ENCODE results near the gene TCP11L1.
"Not testable (repeated sequence)": the region's sequence is repeated elsewhere in the genome, so short reads cannot be mapped to it uniquely, and the experiment has no call there.

TCP11L1 gene

DNA sequence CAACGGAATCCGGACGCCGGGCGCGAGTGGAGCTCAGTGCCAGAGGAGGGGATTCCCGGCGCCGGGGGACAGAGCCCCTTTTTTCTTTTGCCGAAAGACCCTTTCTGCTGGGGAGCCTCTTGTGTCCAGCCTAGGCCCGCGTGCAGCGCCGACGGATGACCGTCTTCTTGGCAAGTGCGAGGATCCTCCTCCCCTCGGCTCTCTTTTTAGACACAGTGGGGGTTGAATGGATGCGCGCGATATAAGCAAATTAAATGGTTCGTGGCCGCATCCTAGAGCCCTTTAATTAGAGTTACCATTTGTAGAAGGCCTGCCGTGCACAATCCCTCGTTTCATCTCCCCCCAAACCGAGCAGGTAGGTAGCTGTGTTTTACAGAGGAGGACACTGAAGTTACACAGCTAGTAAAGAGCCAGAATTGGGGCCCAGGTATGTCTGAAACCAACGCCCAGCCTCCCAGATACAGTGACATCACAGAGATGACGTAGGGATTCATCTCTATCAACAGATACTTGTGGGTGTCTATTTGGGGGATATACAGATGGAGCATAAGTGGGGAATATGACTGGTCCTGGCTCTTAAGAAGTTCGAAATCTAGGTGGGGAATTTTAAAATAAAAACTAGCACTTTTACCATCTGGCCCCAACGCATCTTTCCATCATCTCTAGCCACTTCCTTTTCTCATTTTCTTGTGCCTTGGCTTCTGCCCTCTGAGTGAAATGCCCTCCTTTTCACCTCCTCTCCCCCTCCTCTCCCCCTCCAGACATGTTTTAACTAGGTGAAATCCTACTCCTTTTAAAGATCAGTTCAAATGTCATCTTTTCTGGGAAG lies 875 bp downstream of the TCP11L1 start:
- TF ChIP-seq FOXP2 (optimal IDR thresholded peaks at IDR 0.05; ENCODE audit: control extremely low read depth, extremely low read length, insufficient read depth) = no peak
- no peak for TF ChIP-seq POLR2AphosphoS5 (IDR thresholded peaks at IDR 0.05; ENCODE audit: borderline replicate concordance, low read depth, low read length)
- peak overlapping the region; percentile 34 for H3K27ac ChIP-seq
- H3K9me3 ChIP-seq (ENCODE audit: low read depth, low read length) = no peaks in the 10 kb centered on the region
- DNase-seq (ENCODE audit: low read depth, low spot score) = no peak
- H3K9ac ChIP-seq (ENCODE audit: insufficient read length) = peak overlapping the region; percentile 97
- H3K4me3 ChIP-seq = peak overlapping the region; percentile 94
- H3K36me3 ChIP-seq (ENCODE audit: insufficient read depth, low read length) = peaks cover 7% of the 10 kb centered on the region; the same call in 1 of the 2 replicates

DNA sequence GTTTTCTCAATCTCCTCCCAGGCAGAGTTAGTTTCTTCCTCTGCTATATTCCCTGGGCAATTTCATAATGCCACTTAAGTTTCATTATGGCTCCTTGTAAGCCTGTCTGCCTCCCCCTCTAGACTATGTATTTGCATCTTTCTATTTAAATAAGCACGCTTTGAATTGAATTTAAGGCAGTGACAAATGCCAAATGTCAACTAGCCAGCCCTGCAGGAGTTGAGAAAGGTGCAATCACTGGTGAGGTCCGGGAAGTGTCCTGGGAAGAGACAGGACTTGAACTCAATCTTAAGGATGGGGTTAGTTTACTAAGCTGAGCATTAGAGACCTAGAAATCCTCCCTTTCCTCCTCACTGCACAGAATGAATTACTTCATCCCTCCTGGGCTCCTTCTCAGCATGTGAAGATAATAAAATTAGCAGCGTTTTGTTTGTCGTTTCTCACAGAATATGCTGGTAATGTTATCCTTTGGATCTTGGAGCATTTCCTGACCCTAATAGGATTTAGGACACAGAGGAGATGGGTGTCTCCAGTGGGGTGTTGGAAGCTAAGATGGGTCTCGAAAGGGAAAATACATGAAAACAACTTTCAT lies 1.6 kb downstream of the TCP11L1 start:
- Histone ChIP-seq H3K4me3 (peak overlapping the region; percentile 94), H3K9ac (ENCODE audit: insufficient read length) (no peak overlapping the region), H3K9me3 (ENCODE audit: low read depth, low read length) (no peaks in the 10 kb centered on the region), H3K27ac (peak overlapping the region; percentile 34), H3K36me3 (ENCODE audit: insufficient read depth, low read length) (peaks cover 10% of the 10 kb centered on the region; the same call in 1 of the 2 replicates)
- no peak for DNase-seq (ENCODE audit: low read depth, low spot score)
- TF ChIP-seq FOXP2 (optimal IDR thresholded peaks at IDR 0.05; ENCODE audit: control extremely low read depth, extremely low read length, insufficient read depth) (no peak), POLR2AphosphoS5 (IDR thresholded peaks at IDR 0.05; ENCODE audit: borderline replicate concordance, low read depth, low read length) (no peak), EZH2 (IDR thresholded peaks at IDR 0.05) (no peak)

DNA sequence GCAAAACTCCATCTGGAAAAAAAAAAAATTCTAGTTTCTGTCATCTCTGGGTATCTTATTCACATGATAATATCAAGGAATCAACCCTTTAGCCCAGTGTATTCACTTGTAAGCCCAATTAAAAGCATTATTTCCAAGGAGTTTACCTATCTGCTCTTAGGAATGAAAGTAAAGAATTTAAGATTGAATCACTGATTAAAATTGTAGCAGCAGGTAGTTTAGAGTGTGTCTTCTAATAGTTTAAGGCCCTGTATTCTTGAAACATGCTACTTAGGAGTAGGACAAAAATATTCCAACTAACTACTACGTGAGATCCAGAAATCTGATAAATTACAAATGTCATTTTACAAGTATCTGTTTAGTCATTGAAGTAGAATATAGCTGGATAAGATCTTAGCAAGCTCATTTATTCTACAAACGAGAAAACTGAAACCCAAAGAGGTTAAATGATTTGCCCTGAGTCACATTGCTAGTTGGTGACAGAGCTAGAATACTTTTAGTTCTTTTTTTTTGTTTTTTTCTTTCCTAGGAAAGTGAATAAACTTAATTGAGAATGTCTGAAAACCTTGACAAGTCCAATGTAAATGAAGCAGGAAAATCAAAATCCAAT lies 4.0 kb downstream of the TCP11L1 start:
- Histone ChIP-seq H3K9me3 (ENCODE audit: low read depth, low read length) (no peaks in the 10 kb centered on the region), H3K9ac (ENCODE audit: insufficient read length) (no peak overlapping the region), H3K27ac (peak overlapping the region; percentile 81), H3K4me3 (no peak overlapping the region), H3K36me3 (ENCODE audit: insufficient read depth, low read length) (peaks cover 10% of the 10 kb centered on the region; the same call in 1 of the 2 replicates)
- no peak for DNase-seq (ENCODE audit: low read depth, low spot score)
- TF ChIP-seq POLR2AphosphoS5 (IDR thresholded peaks at IDR 0.05; ENCODE audit: borderline replicate concordance, low read depth, low read length) (no peak), FOXP2 (optimal IDR thresholded peaks at IDR 0.05; ENCODE audit: control extremely low read depth, extremely low read length, insufficient read depth) (no peak), EZH2 (IDR thresholded peaks at IDR 0.05) (no peak)

DNA sequence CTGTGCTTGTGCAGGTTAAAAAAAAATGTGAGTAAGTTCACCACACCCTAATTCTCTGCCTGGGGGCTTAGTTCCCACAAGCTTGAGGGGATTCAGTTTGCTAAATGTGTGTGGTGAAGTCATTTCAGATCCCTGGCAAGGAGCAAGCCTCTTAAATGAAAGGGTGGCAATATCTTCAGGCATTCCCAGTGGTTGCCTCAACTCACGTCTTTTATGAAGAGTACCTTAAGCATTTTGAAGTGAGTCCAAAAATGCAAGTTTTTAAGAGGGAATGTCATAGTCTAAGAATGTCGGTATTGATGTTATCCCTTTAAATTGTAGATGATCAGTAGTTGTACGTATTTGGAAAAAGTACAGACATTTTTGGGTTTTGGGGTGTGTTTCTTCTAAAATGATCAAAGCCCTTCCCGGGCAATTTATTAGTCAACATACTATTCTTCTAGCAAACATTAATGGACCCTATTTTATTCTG lies 4.9 kb downstream of the TCP11L1 start:
- no peak for DNase-seq (ENCODE audit: low read depth, low spot score)
- peak overlapping the region; percentile 32 for H3K9ac ChIP-seq (ENCODE audit: insufficient read length)
- H3K9me3 ChIP-seq (ENCODE audit: low read depth, low read length) = no peaks in the 10 kb centered on the region
- peak overlapping the region; percentile 81 for H3K27ac ChIP-seq
- H3K4me3 ChIP-seq = peak overlapping the region; percentile 27
- TF ChIP-seq POLR2AphosphoS5 (IDR thresholded peaks at IDR 0.05; ENCODE audit: borderline replicate concordance, low read depth, low read length) (no peak), FOXP2 (optimal IDR thresholded peaks at IDR 0.05; ENCODE audit: control extremely low read depth, extremely low read length, insufficient read depth) (no peak), EZH2 (IDR thresholded peaks at IDR 0.05) (no peak)
- peaks cover 10% of the 10 kb centered on the region; the same call in 1 of the 2 replicates for H3K36me3 ChIP-seq (ENCODE audit: insufficient read depth, low read length)

DNA sequence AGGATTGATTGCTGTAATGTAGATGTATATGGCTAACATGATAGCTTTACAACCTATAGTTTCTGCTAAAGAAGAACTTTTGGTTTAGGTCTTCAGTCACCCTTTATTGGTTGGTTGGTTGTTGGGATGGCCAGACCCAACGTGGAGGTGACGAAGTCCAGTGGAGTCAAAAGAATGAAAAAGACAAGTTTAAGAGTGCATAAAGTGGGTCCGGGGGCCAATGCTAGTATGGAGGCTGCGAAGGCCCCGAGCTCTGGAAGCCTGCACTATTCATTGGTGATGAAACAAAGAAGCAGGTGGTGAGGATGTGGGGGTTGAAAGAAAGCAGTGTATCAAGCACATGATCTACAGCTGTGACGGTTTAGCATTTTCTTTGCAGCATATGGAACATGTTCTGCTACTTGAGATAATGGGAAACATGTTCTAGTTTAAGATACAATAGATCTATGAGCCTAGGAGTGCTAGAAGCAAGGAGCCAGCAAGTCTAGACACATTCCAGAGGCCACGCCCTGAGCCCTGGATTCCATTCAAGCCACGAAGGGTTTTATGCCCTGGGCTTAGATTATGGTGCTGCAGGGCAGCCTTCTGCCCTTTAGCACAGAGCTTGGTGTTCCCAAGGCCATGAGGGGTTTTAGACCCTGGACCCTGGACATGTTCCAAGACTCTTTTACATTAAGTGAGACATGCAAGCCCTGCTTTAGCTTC lies 6.3 kb downstream of the TCP11L1 start:
- Histone ChIP-seq H3K9me3 (ENCODE audit: low read depth, low read length) (no peaks in the 10 kb centered on the region), H3K9ac (ENCODE audit: insufficient read length) (no peak overlapping the region), H3K36me3 (ENCODE audit: insufficient read depth, low read length) (peaks cover 10% of the 10 kb centered on the region; the same call in 1 of the 2 replicates), H3K27ac (peak overlapping the region; percentile 93), H3K4me3 (peak overlapping the region; percentile 40)
- TF ChIP-seq EZH2 (IDR thresholded peaks at IDR 0.05) (no peak), FOXP2 (optimal IDR thresholded peaks at IDR 0.05; ENCODE audit: control extremely low read depth, extremely low read length, insufficient read depth) (no peak)
- no peak for DNase-seq (ENCODE audit: low read depth, low spot score)

DNA sequence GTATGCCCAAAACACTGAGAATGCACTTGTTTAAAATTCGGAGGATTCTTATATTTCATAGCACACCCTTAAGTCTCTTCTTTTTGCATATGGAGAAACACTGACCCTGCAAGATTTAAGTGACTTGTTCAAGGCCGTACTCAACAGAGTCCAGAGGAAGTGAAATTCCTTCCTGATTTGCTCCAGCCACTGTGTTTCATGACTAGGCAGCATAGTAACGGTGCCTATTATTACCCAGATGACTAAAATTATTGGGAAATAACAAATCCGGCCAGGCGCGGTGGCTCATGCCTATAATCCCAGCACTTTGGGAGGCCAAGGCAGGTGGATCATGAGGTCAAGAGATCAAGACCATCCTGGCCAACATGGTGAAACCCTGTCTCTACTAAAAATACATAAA lies 9.3 kb downstream of the TCP11L1 start:
- not testable (repeated sequence) for H3K27ac ChIP-seq; H3K9ac ChIP-seq (ENCODE audit: insufficient read length); DNase-seq (ENCODE audit: low read depth, low spot score); H3K4me3 ChIP-seq; H3K9me3 ChIP-seq (ENCODE audit: low read depth, low read length); H3K36me3 ChIP-seq (ENCODE audit: insufficient read depth, low read length)

DNA sequence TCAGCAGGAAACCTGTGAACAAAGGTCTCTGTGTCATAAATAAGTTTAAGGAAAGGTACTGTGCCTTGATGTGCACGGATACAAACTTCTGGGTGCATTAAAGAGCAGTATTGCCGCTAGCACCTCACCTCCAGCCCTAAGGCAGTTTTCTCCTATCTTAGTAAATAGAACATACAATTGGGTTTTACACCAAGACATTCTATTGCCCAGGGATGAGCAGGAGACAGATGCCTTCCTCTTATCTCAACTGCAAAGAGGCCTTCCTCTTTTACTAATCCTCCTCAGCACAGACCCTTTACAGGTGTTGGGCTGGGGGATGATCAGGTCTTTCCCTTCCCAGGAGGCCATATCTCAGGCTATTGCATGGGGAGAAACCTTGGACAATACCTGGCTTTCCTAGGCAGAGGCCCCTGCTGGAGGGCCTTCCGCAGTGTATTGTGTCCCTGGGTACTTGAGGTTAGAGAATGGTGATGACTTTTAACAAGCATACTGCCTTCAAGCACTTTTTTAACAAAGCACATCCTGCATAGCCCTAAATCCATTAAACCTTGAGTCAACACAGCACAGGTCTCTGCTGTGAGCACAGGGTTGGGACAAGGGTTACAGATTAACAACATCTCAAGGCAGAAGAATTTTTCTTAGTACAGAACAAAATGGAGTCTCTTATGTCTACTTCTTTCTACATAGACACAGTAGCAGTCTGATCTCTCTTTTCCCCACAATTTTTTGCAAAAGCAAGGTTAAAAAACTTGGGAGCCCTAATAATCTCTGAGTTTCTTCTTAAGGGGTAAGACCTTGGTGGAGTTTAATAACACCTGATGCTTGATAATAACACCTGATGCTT lies 10.4 kb downstream of the TCP11L1 start:
- H3K27ac ChIP-seq; DNase-seq (ENCODE audit: low read depth, low spot score); H3K4me3 ChIP-seq; H3K9me3 ChIP-seq (ENCODE audit: low read depth, low read length); H3K9ac ChIP-seq (ENCODE audit: insufficient read length): not testable (repeated sequence)
- peaks cover 11% of the 10 kb centered on the region; the same call in 1 of the 2 replicates for H3K36me3 ChIP-seq (ENCODE audit: insufficient read depth, low read length)

All from SK-N-MC (cell line).